Globus pallidus (tissue), 1 donor: ENCODE data around the gene LAMA2.

ENCODE experiments used
- DNase-seq: peaks from one replicate; pipeline ENCODE4 v3.0.0-alpha.2; 2015; ENCODE audit warnings: low spot score

LAMA2 gene, protein sequence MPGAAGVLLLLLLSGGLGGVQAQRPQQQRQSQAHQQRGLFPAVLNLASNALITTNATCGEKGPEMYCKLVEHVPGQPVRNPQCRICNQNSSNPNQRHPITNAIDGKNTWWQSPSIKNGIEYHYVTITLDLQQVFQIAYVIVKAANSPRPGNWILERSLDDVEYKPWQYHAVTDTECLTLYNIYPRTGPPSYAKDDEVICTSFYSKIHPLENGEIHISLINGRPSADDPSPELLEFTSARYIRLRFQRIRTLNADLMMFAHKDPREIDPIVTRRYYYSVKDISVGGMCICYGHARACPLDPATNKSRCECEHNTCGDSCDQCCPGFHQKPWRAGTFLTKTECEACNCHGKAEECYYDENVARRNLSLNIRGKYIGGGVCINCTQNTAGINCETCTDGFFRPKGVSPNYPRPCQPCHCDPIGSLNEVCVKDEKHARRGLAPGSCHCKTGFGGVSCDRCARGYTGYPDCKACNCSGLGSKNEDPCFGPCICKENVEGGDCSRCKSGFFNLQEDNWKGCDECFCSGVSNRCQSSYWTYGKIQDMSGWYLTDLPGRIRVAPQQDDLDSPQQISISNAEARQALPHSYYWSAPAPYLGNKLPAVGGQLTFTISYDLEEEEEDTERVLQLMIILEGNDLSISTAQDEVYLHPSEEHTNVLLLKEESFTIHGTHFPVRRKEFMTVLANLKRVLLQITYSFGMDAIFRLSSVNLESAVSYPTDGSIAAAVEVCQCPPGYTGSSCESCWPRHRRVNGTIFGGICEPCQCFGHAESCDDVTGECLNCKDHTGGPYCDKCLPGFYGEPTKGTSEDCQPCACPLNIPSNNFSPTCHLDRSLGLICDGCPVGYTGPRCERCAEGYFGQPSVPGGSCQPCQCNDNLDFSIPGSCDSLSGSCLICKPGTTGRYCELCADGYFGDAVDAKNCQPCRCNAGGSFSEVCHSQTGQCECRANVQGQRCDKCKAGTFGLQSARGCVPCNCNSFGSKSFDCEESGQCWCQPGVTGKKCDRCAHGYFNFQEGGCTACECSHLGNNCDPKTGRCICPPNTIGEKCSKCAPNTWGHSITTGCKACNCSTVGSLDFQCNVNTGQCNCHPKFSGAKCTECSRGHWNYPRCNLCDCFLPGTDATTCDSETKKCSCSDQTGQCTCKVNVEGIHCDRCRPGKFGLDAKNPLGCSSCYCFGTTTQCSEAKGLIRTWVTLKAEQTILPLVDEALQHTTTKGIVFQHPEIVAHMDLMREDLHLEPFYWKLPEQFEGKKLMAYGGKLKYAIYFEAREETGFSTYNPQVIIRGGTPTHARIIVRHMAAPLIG (N-terminal part only)

DNA sequence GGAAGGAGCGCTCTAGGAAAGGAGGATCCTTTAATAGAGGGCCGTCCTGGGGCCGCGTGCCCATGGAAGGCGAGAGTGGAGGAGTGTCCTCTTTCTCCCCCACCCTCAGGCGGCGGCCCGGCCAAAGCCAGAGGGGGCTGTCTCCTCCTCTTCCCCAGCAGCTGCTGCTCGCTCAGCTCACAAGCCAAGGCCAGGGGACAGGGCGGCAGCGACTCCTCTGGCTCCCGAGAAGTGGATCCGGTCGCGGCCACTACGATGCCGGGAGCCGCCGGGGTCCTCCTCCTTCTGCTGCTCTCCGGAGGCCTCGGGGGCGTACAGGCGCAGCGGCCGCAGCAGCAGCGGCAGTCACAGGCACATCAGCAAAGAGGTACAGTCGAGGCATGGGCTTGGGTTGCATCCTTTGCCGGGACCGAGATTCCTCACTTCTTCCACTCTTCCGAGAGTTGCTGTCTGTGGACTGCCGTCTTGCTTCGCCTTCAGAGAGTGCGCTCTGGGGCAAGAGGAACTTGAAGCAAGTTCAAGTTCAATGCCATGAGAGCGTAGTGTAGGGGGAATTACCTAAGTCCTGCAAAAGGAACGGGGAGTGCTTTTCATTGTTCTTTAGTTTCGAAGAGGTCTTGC, at the start of gene LAMA2:
Gene LAMA2, plus strand, starts transcription at position 148 of the 621 bp plus-strand sequence. Its CDS starts 108 bp downstream, at position 256.
- peak; percentile 90 for DNase-seq

DNA sequence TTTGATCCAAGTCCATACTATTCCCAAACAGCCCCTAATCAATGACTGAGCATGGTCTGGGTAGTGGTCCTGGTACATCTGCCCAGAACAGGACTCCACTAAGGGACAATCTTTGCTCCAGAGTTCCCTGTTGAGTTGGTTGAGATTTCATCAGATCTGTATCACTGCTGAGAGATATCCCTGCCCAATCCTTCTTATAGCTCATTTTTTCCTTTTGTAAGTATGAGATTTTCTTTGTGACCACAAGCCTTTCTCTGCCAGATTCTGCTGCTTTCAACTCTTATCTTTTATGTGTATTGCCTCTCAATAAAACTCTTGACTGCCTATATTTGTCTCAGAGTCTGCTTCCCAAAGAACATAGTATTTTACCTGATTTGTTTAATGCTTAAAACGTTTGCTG, 46.2 kb upstream of the LAMA2 start:
- DNase-seq = no peak

DNA sequence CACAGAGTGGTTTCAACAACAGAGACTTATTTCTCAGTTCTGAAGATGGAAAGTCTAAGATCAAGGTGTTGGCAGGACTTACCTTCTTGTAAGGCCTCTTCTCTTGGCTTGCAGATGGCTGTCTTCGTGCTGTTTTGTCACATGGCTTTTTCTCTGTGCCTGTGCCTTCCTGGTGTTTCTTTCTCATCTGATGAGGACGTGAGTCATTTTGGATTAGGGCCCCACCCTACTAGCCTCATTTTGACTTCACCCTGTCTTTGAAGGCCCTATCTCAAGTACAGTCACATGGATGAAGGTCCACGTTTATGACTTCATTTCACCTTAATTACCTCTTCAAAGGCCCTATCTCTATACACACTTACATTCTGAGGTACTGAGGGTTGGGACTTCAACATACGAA, 41.4 kb upstream of the LAMA2 start:
- DNase-seq = no peak

DNA sequence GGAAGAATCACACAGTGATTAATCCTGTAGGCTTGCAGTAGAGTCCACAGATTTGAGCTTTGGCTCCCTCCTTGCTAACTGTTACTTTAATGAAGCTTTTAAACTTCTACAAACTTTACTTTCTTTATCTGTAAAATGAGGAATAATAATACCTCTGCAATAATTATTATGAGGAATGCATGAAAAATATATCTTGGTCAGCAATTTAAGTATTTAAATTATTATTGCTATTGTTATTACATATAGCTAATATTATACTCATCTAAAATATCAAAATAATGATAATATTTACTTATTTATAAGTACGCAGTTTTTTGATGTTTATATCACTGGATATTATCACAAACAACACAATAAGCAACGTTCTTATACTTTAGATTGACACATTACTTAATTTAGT, 38.3 kb upstream of the LAMA2 start:
- no peak for DNase-seq

DNA sequence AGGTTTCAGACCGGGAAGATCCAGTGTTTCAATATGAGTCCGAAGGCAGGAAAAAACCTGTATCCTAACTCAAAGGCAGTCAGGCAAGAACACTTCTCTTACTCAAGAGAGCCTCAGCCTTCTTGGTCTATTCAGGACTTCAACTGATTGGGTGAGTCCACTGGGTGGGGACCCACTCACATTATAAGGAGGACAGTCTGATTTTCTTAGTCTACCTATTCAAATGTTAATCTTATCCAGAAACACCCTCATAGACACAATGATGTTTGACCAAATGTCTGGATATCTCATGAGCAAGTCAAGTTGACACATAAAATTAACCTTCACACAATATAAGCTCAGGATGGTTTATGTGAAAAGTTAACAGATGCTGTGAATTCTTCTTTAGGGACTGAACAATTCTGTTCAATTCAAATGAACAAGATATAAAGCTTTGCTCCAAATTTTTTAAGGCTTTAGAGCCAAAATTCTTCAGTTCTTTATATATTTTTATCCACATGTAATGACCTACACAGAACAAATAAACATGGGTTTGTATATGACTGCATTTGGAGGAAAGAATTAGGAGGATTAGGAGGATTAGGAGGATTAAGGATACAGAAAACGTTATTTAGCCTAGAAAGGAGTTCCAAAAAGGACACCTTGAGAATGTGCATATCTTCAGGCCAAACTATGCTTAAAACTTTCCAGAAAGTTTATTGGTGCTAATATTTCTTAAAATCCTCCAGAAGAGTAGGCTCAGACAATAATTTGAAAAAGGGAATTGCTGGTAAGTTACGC, 35.3 kb upstream of the LAMA2 start:
- DNase-seq = no peak

DNA sequence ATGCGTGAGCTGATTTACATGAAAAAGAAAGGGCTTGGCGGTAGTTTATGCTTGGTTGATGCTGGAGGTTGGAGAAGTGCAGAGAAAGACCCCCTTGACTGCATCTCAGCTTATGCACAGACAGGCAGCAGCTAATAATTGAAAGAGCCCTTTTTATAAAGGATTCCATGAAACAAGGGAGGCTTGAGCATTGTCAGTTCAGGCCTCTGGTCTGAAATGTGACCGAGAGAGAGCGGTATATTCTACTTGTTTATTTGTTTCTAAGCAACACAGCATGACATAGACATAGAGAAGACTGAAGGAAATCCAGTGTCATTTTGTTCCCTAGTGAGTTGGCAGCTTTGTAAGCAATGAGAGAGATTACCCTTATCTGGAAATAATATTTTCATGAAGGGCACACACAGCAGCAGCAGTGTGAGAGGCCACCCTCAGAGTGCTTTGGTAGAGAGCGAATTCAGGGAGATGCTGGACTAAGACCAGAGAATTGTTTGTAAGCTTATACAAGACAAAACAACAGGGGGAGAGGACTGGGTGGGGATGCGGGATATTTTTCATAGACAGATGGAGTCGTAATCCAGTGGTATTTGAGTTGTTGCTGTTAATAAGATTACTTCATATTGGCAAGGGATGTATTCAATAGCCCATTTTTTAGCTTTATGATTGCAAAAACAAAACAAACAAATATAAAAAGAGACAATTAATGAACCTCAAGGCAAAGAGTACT, 34.6 kb upstream of the LAMA2 start:
- peak; percentile 31 for DNase-seq

DNA sequence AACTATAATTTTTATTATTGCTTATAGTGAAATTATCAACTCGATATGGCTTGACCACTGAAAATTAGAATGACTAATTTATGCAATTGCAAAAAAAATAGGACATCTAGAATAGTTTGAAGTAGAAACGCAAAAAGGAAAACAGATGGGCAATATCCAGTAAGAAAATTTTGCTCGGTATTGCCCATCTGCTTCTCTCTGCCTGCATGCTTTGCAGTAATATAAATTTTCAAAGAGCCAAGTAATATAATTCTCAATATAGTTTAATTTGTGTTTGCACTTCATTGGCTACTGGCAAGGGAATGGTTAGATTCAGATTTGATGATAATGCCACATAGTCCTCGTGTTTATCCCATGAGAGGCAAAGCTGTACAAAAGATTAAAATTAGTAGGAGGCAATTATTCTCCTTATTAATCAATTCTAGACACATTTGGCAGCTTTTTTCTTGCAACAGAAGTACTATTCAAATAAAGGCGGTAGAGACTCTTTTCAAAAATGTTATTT, 27.3 kb upstream of the LAMA2 start:
- no peak for DNase-seq

DNA sequence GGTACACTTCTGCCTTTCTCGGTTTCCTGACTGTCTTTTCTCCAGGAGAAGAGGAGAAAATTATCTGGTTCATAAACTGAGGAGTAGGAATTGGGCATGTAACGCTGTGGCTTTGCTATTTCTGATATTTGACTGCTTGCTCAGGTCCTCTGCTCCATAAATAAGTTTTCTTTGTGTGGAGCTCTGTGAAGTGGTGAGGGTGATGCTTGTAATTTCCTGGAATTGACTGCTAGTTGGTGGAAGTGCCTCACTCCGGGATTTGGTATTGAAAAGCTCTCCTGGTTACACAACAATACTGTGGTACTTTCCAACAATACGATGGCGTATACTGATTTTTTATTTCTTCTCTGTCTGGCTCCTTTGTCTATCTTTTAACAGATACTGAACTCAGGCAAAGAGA, 25.1 kb upstream of the LAMA2 start:
- DNase-seq = no peak

DNA sequence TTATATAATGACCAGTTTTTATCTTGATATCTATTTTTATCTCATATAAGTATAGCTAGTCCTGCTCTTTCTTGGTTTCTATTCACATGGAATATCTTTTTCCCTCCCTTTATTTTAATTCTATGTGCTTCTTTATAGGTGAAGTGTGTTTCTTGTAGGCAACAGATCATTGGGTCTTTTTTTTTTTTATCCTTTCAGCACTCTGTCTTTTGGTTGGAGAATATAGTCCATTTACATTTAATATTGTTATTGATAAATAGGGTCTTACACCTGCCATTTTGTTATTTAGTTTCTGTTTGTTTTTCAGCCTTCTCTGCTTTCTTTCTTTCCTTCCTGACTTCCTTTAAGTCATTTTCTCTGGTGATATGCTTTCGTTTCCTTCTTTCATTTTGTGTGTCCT, 22.2 kb upstream of the LAMA2 start:
- no peak for DNase-seq

DNA sequence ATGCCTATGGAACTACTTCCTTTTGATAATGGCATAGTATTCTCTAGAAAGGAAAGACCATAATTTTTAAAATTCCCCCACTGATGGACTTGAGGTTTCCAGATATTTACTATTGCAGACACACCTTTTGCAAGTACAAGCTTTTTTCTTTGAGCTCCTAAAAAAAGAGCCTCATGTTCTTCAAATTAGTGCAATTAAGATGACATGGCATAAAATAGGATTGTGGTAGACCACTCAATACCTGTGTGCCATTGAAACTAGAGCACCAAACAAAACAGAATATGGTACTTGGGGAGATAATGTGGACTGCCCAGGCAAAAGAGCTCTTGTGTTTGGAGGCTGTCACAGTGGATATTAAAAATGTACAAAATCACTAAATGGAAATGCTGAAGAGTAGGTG, 19.0 kb upstream of the LAMA2 start:
- no peak for DNase-seq

DNA sequence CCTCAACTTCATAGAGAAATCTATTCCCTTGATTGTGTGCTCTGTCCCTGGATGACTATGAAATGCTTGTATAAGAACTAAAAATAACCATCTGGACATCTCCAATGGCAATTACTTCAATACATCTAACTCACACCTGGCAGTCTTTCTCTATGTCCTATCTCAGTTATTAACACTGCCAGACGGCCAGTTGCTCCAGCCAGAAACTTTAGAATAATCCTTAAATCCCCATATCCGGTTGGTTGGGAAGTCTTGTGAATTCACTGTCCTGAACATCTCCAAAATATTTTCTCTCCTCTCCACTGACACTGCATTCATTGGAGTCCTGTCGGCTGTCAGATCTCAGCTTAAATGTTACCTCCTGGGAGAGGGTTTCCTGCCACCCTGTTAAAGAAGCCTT, 12.2 kb upstream of the LAMA2 start:
- no peak for DNase-seq

DNA sequence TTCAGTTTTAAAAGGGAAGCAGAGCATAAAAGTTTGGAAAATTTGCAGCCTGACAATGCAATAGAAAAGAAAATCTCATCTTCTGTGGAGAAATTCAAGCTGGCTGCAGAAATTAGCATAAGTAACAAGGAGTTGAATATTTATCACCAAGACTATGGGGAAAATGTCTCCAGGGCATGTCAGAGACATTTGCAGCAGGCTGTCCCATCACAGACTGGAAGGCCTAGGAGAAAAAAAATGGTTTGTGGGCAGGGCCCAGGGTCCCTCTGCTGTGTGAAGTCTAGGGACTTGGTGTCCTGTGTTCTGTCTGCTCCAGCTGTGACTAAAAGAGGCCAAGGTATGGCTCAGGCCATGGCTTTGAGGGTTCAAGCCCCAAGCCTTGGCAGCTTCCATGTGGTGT, 8.1 kb upstream of the LAMA2 start:
- DNase-seq = no peak

DNA sequence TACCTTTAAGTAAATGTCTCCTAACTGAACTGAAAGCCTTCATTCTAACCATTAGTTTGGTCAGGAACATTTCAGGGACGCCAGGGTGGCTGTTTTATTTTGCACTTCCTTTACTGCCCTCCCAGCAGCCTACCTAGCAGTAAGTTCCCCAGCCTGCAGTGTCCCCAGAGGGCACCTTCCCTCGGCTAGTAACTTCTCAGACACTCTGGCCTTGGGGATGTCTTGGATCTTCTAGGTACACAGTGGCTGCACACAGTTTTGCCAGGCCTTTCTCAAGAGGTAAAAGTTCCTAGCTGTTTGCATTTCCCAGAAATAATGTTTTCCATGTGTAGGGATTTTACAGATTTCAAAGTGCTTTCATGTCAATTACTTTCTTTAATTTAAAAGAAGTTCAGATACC, 378 bp upstream of the LAMA2 start:
- no peak for DNase-seq

DNA sequence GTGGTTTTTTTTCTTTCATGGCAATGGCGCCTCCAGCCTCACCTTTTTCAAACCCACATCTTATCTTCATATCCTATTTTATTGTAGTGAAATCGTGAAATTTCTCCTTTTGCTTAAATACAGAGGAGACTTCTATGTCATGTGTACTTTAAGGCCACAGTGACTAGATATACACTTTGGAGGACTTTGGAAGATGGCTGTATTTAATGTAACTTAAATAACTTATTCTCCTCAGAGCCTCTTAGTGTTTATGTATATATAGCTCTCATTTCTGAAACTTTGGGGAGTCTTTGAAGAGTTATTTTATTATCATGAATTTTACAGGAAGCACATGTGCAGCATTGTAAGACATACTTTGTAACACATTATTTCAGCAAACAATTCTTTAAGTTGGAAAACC, 968 bp downstream of the LAMA2 start:
- no peak for DNase-seq

DNA sequence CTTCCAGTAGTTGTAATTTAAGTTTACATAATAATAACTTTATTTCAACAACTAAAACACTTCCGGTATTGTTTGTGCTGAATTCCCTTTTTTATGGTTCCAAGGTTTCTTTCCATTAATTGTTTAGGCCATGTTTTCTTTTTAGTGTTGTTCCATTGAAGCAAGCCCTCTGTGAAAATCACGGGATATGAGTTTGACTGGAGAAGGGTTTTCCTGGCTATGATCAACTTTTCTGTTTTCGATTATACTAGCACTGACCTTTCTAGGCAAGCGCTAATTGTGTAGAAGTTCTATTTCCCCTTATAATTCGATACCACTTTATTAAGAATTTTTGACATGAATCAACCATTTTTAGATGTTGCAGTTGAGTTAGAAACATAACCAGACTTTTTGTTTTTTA, 2.4 kb downstream of the LAMA2 start:
- no peak for DNase-seq

DNA sequence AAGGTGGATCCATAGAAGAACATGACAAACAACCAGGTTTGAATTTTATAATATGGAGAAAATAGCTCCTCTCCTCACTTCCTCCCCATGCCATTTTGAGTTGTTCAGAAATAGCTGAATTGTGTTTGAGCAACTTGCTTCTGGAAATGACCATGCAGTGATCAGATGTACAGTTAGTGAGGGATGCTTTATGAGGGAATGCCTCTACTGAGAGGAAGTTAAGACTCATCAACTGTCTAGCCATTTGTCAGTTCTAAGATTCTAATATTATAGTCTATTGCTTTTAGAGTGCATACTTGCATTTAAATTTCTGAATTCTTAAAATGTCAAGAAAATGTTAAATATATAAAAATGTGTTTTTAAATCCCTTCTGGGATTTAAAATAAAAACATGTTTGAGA, 3.8 kb downstream of the LAMA2 start:
- no peak for DNase-seq

DNA sequence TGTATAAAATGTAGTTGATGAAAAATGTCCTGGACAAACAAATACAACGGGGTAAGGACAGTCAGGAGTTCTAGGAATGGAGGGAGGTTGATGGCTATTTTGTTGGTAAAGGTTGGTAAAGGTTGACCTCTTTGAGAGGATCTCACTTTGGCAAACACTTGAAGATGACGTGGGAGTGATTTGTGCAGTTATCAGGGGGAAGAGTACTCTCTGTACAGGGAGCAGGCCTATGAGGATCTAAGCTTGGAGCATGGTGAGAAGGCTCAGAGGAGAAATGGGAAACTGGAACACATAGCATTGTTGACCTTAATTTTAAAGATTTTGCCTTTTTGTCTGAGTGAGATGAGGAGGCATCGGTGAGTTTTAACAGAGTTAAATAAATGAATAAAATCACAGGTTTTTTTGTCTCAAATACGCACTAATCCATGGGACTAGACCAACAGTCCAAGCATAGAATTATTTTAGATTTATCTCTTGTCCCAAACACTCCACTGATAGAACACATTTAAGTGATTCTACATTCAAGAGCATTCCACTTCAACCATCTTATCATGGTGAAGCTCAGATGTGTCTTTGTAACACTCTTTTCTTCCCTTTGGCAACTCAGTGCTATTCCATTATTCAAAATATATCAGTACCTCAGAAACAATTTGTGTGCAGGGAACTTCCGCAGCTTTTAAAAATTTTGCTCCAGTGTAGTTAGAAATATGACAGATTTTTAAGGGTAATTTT, 5.7 kb downstream of the LAMA2 start:
- DNase-seq = no peak

DNA sequence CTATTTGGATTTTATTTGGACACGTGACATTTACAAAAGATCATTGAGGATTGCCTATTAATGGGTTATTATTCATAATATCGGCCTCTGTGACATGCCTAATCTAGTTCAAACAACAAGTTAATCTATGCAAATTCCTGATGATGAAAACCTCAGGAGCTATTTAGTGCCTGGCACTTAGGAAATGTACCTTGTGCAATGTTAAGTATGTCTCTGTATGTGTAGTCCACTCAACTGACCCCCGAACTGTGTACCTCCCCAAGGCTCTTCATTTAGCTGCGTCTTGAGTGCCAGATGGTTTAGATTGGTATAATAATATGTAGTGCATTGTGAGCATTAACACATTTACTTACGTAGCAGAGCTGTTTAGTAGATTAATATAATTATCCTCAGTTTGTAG, 6.9 kb downstream of the LAMA2 start:
- DNase-seq = no peak

DNA sequence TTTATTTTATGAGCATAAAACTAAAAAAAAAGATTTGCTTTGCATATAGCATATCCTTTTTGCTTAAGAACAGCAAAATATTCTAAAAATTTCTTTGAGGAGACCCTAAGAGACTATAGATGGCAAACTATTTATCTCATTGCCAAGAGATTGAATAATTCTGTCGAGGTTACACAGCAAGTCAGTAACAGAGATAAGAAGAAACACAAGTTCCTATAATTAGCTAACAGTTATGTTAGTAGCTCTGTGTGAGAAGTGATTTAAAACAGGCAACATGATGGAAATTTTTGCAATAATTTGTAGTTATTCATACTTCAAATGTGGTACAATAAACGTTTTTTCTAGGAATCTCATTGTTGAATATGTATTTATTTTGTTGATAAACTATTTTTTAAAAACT, 9.1 kb downstream of the LAMA2 start:
- no peak for DNase-seq
